ENCODE results near the gene ATP8A2.

Gene ATP8A2

DNA sequence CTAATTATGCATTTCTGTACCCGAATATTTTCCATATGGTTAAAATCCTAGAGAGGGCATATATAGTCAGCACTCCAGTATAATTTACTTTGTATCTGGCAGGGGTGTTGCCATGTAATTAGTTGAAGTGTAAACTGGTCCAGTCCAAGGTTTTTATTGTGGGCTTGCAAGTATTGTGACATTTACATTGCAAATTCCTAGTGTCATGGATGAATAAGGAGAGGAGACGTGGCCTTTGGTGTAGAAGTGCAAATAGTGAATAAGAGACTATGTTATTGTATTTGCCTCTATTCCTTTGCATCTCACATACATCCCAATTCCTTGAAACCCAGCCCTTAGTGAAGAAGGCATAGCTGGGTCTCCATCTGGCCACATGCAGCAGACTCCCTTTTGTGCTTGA, 330.6 kb downstream of the ATP8A2 start:
- TF ChIP-seq, protein P1, sequence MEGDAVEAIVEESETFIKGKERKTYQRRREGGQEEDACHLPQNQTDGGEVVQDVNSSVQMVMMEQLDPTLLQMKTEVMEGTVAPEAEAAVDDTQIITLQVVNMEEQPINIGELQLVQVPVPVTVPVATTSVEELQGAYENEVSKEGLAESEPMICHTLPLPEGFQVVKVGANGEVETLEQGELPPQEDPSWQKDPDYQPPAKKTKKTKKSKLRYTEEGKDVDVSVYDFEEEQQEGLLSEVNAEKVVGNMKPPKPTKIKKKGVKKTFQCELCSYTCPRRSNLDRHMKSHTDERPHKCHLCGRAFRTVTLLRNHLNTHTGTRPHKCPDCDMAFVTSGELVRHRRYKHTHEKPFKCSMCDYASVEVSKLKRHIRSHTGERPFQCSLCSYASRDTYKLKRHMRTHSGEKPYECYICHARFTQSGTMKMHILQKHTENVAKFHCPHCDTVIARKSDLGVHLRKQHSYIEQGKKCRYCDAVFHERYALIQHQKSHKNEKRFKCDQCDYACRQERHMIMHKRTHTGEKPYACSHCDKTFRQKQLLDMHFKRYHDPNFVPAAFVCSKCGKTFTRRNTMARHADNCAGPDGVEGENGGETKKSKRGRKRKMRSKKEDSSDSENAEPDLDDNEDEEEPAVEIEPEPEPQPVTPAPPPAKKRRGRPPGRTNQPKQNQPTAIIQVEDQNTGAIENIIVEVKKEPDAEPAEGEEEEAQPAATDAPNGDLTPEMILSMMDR (IDR thresholded peaks at IDR 0.05; ENCODE audit: borderline replicate concordance, control extremely low read depth, extremely low read depth, insufficient read depth, missing control alignments): no peak
- DNase-seq (ENCODE audit: low spot score): no peak
- in situ Hi-C loops (cut with MboI; ENCODE audit: low sequenced_read_pairs, unreplicated experiment): no loop called here

DNA sequence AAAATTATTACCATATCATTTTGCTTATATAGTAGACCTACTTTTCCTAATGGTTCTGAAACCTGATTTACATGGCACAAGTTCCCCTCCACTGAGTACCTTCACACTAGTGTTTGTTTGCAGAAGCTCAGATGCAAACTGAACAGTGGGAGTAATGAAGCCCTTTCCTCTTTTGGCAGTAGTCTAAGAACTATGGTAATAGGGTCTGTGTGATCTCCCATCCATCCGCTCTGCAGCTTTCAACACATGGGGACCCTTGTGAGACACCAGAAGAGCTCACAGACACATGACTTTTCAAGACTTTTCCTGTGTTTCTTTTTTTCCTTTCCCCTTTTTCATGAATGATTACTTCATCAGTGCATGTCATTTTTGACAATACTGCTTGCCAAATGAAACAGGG, 336.0 kb downstream of the ATP8A2 start:
- TF ChIP-seq, protein P1 (IDR thresholded peaks at IDR 0.05; ENCODE audit: borderline replicate concordance, control extremely low read depth, extremely low read depth, insufficient read depth, missing control alignments): no peak
- DNase-seq (ENCODE audit: low spot score): no peak
- in situ Hi-C loops (cut with MboI; ENCODE audit: low sequenced_read_pairs, unreplicated experiment): no loop called here

DNA sequence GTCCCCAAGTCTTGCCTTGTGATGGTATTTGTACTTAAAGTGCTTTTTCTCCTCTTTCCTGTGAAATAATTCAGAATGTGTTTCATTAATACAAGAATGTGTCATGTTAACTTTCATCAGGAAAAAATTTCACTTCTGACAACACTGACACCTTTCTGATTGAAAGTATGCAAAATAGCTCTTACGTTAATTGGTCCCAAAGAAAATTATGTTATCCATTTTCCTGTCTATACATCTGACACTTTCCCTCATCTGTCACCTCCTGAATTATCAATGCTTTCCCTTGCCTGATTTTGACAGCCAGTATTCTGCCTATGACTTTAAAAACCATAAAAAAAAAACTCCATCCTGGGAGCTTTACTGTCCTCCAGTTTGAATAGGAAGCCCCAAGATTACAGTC, 336.5 kb downstream of the ATP8A2 start:
- TF ChIP-seq, protein P1 (IDR thresholded peaks at IDR 0.05; ENCODE audit: borderline replicate concordance, control extremely low read depth, extremely low read depth, insufficient read depth, missing control alignments): no peak
- DNase-seq (ENCODE audit: low spot score): no peak
- in situ Hi-C loops (cut with MboI; ENCODE audit: low sequenced_read_pairs, unreplicated experiment): no loop called here

DNA sequence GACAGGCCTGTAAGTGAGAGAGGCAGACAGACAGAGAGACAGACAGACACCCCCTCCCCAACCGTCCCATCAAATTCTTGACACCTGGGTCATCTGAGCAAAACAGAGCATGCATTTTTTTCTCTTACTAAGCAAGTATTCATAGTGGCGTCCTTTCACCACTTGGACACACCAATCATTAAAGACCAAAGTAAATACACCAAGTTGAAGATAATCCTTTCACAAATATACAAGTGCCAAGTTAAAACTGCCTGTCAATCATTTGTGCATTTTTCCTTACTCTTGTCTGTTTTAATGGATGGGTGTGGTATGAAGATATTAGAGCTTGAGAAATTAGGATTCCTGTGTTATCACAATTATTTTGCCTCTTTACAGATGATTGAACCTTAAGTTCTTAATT, 337.3 kb downstream of the ATP8A2 start:
- no peak for DNase-seq (ENCODE audit: low spot score)
- in situ Hi-C loops (cut with MboI; ENCODE audit: low sequenced_read_pairs, unreplicated experiment): no loop called here
- TF ChIP-seq, protein P1 (IDR thresholded peaks at IDR 0.05; ENCODE audit: borderline replicate concordance, control extremely low read depth, extremely low read depth, insufficient read depth, missing control alignments): no peak

DNA sequence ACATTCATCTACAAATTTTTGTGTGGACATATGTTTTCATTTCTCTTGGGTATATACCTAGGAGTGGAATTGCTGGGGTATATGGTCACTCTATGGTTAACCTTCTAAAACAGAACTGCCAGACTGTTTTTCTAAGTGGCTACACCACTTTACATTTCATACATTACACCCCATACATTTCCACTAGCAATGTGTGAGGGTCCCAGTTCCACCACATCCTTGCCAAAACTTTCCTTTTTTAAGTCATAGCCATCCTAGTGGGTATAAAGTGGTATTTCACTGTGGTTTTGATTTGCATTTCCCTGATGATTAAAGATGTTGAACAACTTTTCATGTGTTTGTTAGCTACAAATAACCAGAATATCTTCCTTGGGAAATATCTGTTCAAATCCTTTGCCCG, 344.0 kb downstream of the ATP8A2 start:
- no peak for DNase-seq (ENCODE audit: low spot score)
- TF ChIP-seq, protein P1 (IDR thresholded peaks at IDR 0.05; ENCODE audit: borderline replicate concordance, control extremely low read depth, extremely low read depth, insufficient read depth, missing control alignments): no peak
- in situ Hi-C loops (cut with MboI; ENCODE audit: low sequenced_read_pairs, unreplicated experiment): no loop called here

DNA sequence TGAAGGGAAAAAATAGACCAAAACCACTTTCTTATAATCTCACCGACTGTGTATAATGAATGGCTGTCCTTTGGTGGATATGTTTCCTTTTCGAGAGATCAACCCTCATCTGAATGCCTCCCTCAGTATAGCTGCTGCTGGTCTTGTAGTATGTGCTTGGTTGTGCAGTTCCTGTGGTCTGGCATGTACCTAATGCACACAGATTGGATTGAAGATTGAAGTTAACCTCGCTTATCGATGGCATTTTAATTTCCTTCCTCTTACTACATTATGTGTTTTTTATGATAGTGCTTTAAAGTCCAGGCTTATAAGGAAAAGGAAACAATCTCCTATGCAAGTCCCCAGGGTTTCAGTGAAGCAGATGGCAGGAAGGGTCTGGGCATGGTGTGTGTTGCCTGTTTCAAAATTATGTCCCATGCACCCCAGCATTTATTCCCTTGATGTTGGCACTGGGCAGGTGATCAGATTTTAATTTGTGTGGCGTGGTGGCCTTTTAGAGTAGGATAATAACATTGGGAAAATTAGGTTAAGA, 346.0 kb downstream of the ATP8A2 start:
- no peak for DNase-seq (ENCODE audit: low spot score)
- in situ Hi-C loops (cut with MboI; ENCODE audit: low sequenced_read_pairs, unreplicated experiment): no loop called here
- TF ChIP-seq, protein P1 (IDR thresholded peaks at IDR 0.05; ENCODE audit: borderline replicate concordance, control extremely low read depth, extremely low read depth, insufficient read depth, missing control alignments): no peak

GRCh38 chr13:25719666-25720065, 347.9 kb downstream of the ATP8A2 start:
- in situ Hi-C loops (cut with MboI; ENCODE audit: low sequenced_read_pairs, unreplicated experiment): no loop called here

More at GRCh38 chr13:25719666-25720065, 347.9 kb downstream of the ATP8A2 start:
- TF ChIP-seq, protein P1 (IDR thresholded peaks at IDR 0.05; ENCODE audit: borderline replicate concordance, control extremely low read depth, extremely low read depth, insufficient read depth, missing control alignments): no peak
- no peak for DNase-seq (ENCODE audit: low spot score)
